Gastrocnemius medialis (tissue), 4 donors: Measurements from ENCODE around the gene FGR. TPM values are rescaled to one million over a fixed set of nuclear protein-coding genes. Genes with fewer than 3 reads are reported as not detected.
A peak's percentile ranks its signal among the peaks of the same experiment; 100 is the strongest.

Experiments used
- ATAC-seq, 2 donors: fragments of 150-250 bp; one replicate each; pipeline ENCODE4 v1.9.1; 2016
- DNase-seq, 2 donors: peaks; one replicate each; pipeline ENCODE4 v3.0.0-alpha.2; 2019
- H3K27ac ChIP-seq, 4 donors: fragments of 200-600 bp; sonication (generic); 1 replicate in 1 of 4; 2 replicates in 3 of 4; pipeline ENCODE4 v1.5.1; 2016 to 2018; ENCODE audit warnings: mild to moderate bottlenecking in 2 of 4, moderate library complexity in 1 of 4
- H3K27me3 ChIP-seq, 3 donors: fragments of 200-600 bp; sonication (generic) in 2 of 3; 1 replicate in 1 of 3; 2 replicates in 2 of 3; pipeline versions ENCODE4 v1.5.1 to v1.6.0; 2016 to 2019; ENCODE audit warnings: mild to moderate bottlenecking in 1 of 3, moderate library complexity in 1 of 3
- H3K36me3 ChIP-seq, 2 donors: fragments of 200-600 bp; sonication (generic) in 1 of 2; one replicate each; pipeline ENCODE4 v1.5.1; 2017 to 2018
- H3K4me1 ChIP-seq, 2 donors: fragments of 200-600 bp; sonication (generic) in 1 of 2; one replicate each; pipeline ENCODE4 v1.5.1; 2016 to 2017; ENCODE audit warnings: mild to moderate bottlenecking in 2 of 2
- H3K4me3 ChIP-seq, 4 donors: fragments of 200-600 bp; sonication (generic) in 3 of 4; 1 replicate in 1 of 4; 2 replicates in 3 of 4; pipeline ENCODE4 v1.5.1; 2016 to 2019; ENCODE audit warnings: mild to moderate bottlenecking in 2 of 4
- H3K9me3 ChIP-seq, 3 donors: fragments of 200-600 bp; sonication (generic) in 2 of 3; 1 replicate in 1 of 3; 2 replicates in 2 of 3; pipeline ENCODE4 v1.5.1; 2016 to 2019
- POLR2A ChIP-seq, 2 donors: fragments of 450-650 bp; IDR thresholded peaks; one replicate each; pipeline ENCODE4 v1.6.1; 2017; ENCODE audit warnings: antibody characterized with exemption in 2 of 2, mild to moderate bottlenecking in 2 of 2, moderate library complexity in 2 of 2
- in situ Hi-C, 4 donors: fragments of 200-750 bp; cut with MboI; loops; one replicate each; pipeline versions ENCODE4 v1.15.0 to v1.8.0; 2017; ENCODE audit warnings: low sequenced_read_pairs in 4 of 4
- intact Hi-C: fragments of 100-400 bp; cut with DNase I; formaldehyde crosslinking; loops from one replicate; pipeline ENCODE4 v1.15.1; 2023; ENCODE audit warnings: low total_unique reads
- total RNA-seq, 4 donors: library from RNA; depleted of rRNA; stranded (reverse); fragments of >200 nt; gene quantifications; one replicate each; pipeline versions ENCODE4 v1.1.0 to v1.2.3, GENCODE V29; 2016
- TF ChIP-seq, protein P1 (sequence below), 5 experiments: fragments of 450-650 bp in 3 of 5; fragments of 200-600 bp in 2 of 5; sonication (generic) in 2 of 5; IDR thresholded peaks in 4 of 5; conservative IDR thresholded peaks in 1 of 5; 1 replicate in 4 of 5; 2 replicates in 1 of 5; pipeline ENCODE4 v1.5.1; 2016 to 2019; ENCODE audit warnings: antibody characterized with exemption in 5 of 5, mild to moderate bottlenecking in 3 of 5, moderate library complexity in 3 of 5

The FGR gene
- total RNA-seq, 4 donors from 2014 or later: 1.3 to 5.8 (median 4.7) TPM

DNA sequence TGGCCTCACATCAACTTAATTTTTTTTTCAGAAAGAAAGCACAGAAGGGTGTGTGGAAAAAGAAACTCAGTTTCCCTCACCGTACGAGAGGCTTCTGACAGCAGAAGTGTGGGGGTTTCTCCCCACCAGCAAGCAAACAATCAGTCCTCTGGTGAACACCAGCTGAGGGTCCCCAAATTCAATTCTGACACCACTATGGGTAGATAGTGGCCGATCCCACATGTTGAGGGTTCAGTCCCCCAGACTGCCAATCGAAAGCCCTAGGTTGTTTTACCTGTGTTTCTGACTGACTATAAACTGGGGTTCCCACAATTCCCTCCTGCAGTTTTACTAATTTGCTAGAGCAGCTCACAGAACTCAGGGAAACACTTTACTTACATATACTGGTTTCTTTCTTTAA, 34.9 kb upstream of the FGR start:
- intact Hi-C loops (loop anchor here (5.0 kb wide), 1 partner anchor 102 kb away; the partner anchor contains the start of gene STX12), in situ Hi-C loops (loop anchor here in 3 of 4 donors (5.0 to 10.0 kb wide), 2 partner anchors 63 to 275 kb away; partner anchors contain the start of gene GPR3 (in 2 of the 3))
- no peaks in the 10 kb centered on the region for H3K36me3 ChIP-seq
- DNase-seq (no peak), ATAC-seq (no peak)
- H3K27me3 ChIP-seq: no peaks in the 10 kb centered on the region
- no peaks in the 10 kb centered on the region for H3K9me3 ChIP-seq
- peak overlapping the region in 1 of 4 donors; percentile 51 for H3K4me3 ChIP-seq
- TF ChIP-seq POLR2A (IDR thresholded peaks at IDR 0.05): no peak
- TF ChIP-seq, protein P1, sequence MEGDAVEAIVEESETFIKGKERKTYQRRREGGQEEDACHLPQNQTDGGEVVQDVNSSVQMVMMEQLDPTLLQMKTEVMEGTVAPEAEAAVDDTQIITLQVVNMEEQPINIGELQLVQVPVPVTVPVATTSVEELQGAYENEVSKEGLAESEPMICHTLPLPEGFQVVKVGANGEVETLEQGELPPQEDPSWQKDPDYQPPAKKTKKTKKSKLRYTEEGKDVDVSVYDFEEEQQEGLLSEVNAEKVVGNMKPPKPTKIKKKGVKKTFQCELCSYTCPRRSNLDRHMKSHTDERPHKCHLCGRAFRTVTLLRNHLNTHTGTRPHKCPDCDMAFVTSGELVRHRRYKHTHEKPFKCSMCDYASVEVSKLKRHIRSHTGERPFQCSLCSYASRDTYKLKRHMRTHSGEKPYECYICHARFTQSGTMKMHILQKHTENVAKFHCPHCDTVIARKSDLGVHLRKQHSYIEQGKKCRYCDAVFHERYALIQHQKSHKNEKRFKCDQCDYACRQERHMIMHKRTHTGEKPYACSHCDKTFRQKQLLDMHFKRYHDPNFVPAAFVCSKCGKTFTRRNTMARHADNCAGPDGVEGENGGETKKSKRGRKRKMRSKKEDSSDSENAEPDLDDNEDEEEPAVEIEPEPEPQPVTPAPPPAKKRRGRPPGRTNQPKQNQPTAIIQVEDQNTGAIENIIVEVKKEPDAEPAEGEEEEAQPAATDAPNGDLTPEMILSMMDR (IDR thresholded peaks at IDR 0.05 in 4 of 5, conservative IDR thresholded peaks at IDR 0.05 in 1 of 5): no peak
- H3K27ac ChIP-seq: no peak overlapping the region
- H3K4me1 ChIP-seq: peaks cover 16 to 27% of the 10 kb centered on the region in 2 donors

DNA sequence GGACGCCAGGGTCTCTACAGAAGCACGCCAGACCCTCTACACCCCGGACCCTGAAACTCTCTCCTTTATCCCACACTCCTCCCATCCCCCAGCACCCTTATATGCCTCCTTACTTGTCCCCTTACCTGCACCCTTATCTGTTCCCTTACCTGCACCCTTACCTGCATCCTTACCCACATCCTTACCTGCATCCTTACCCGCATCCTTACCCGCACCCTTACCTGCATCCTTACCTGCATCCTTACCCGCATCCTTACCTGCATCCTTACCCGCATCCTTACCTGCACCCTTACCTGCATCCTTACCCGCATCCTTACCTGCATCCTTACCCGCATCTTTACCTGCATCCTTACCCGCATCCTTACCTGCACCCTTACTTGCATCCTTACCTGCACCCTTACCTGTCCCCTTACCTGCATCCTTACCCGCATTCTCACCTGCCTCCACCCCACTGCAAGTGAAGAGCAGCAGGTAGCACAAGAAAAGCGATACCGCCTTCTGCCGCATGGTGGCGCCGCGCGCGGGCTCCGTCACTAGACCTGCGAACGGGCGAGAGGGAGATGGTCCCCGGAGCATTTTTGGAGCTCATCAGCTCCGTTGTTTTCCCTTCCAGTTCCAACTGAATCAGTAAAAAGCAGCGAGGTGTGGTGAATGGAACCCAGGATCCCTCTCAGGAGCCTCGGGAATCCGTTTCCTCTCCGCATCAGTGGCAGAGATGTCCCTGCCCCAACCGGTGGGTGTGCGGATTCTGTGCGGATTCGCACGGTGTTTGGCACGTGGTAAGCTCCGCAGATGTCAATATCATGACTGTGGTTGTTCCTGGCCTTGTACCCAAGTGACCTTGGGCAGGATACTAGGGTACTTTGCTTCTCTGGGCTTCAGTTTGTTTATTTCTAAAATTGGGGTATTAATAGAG, 34.1 kb upstream of the FGR start:
- TF ChIP-seq POLR2A (IDR thresholded peaks at IDR 0.05): no peak
- TF ChIP-seq, protein P1 (IDR thresholded peaks at IDR 0.05 in 4 of 5, conservative IDR thresholded peaks at IDR 0.05 in 1 of 5): peak; percentile 64 to 94 (median 83)
- intact Hi-C loops (no loop called here), in situ Hi-C loops (loop anchor here in 3 of 4 donors (5.0 to 10.0 kb wide), 2 partner anchors 62 to 274 kb away; partner anchors contain the start of gene GPR3 (in 2 of the 3))
- Histone ChIP-seq H3K9me3 (no peaks in the 10 kb centered on the region), H3K27ac (peak overlapping the region; percentile 10 to 53 (median 38)), H3K27me3 (no peaks in the 10 kb centered on the region), H3K36me3 (no peaks in the 10 kb centered on the region), H3K4me3 (peak overlapping the region; percentile 47 to 61 (median 52)), H3K4me1 (peaks cover 16 to 27% of the 10 kb centered on the region in 2 donors)
- ATAC-seq (peak; percentile 12 to 23), DNase-seq (peak; percentile 48 to 62)

- Histone ChIP-seq H3K9me3 (no peaks in the 10 kb centered on the region), H3K36me3 (no peaks in the 10 kb centered on the region), H3K27me3 (no peaks in the 10 kb centered on the region), H3K27ac (no peak overlapping the region), H3K4me1 (peaks cover 16 to 27% of the 10 kb centered on the region in 2 donors), H3K4me3 (no peak overlapping the region)
- in situ Hi-C loops: loop anchor here in 3 of 4 donors (5.0 to 10.0 kb wide), 2 partner anchors 61 to 273 kb away; partner anchors contain the start of gene GPR3 (in 2 of the 3)
- TF ChIP-seq, protein P1 (IDR thresholded peaks at IDR 0.05 in 4 of 5, conservative IDR thresholded peaks at IDR 0.05 in 1 of 5): no peak
- TF ChIP-seq POLR2A (IDR thresholded peaks at IDR 0.05): no peak
- intact Hi-C loops: no loop called here
- no peak for ATAC-seq
- no peak for DNase-seq
These were observed 33.3 kb upstream of the FGR start for GRCh38 chr1:27668121-27668807.

- Histone ChIP-seq H3K36me3 (no peaks in the 10 kb centered on the region), H3K4me1 (peaks cover 7 to 17% of the 10 kb centered on the region in 2 donors), H3K4me3 (no peak overlapping the region), H3K27ac (no peak overlapping the region), H3K9me3 (no peaks in the 10 kb centered on the region), H3K27me3 (no peaks in the 10 kb centered on the region)
- intact Hi-C loops: no loop called here
- TF ChIP-seq, protein P1 (IDR thresholded peaks at IDR 0.05 in 4 of 5, conservative IDR thresholded peaks at IDR 0.05 in 1 of 5): no peak
- TF ChIP-seq POLR2A (IDR thresholded peaks at IDR 0.05): no peak
- in situ Hi-C loops: loop anchor here in 3 of 4 donors (5.0 to 10.0 kb wide), 2 partner anchors 60 to 272 kb away; partner anchors contain the start of gene GPR3 (in 2 of the 3)
- ATAC-seq (no peak), DNase-seq (no peak)
These were observed 31.8 kb upstream of the FGR start for GRCh38 chr1:27666791-27667254.
